NCI-H748 (cell line): ENCODE results near the gene SMIM27.

Experiments
- DNase-seq: peaks from one replicate; lab custom pipeline; 2025; ENCODE audit not compliant: unreplicated experiment; lab: John Stamatoyannopoulos, UW

SMIM27 gene

GRCh38 chr9:32554107-32554506 lies 2.0 kb downstream of the SMIM27 start:
- DNase-seq: no peak

GRCh38 chr9:32554591-32554990 lies 2.5 kb downstream of the SMIM27 start:
- DNase-seq: no peak

GRCh38 chr9:32558408-32558934 lies 6.3 kb downstream of the SMIM27 start:
- no peak for DNase-seq

- no peak for DNase-seq
Observed at GRCh38 chr9:32565967-32566366, 13.8 kb downstream of the SMIM27 start.

- DNase-seq: no peak
Observed at GRCh38 chr9:32566770-32567169, 14.6 kb downstream of the SMIM27 start.

- DNase-seq: no peak
Observed at GRCh38 chr9:32570262-32570661, 18.1 kb downstream of the SMIM27 start.

- peak; percentile 79 for DNase-seq
Observed at GRCh38 chr9:32571969-32572899, 20.1 kb downstream of the SMIM27 start.

GRCh38 chr9:32572900-32573523 lies 20.9 kb downstream of the SMIM27 start, which contains the start of gene NDUFB6:
TSS of gene NDUFB6 (minus strand) at chr9:32573159. CDS start at chr9:32573060, 99 bp downstream.
- DNase-seq: peak; percentile 96

GRCh38 chr9:32573821-32574220 lies 21.7 kb downstream of the SMIM27 start:
- no peak for DNase-seq

- DNase-seq: no peak
Observed at GRCh38 chr9:32574858-32575257, 22.7 kb downstream of the SMIM27 start.

GRCh38 chr9:32577316-32577715 lies 25.2 kb downstream of the SMIM27 start:
- DNase-seq: no peak

GRCh38 chr9:32578976-32579375 lies 26.8 kb downstream of the SMIM27 start:
- DNase-seq: no peak

- peak; percentile 55 for DNase-seq
Observed at GRCh38 chr9:32579706-32580331, 27.7 kb downstream of the SMIM27 start.

- DNase-seq: no peak
Observed at GRCh38 chr9:32580631-32581300, 28.6 kb downstream of the SMIM27 start.

GRCh38 chr9:32581512-32582143 lies 29.5 kb downstream of the SMIM27 start:
- DNase-seq: peak; percentile 67

GRCh38 chr9:32584784-32585183 lies 32.7 kb downstream of the SMIM27 start:
- DNase-seq: no peak

- DNase-seq: no peak
Observed at GRCh38 chr9:32587901-32588300, 35.8 kb downstream of the SMIM27 start.

GRCh38 chr9:32589083-32589723 lies 37.1 kb downstream of the SMIM27 start:
- DNase-seq: peak; percentile 49

- DNase-seq: no peak
Observed at GRCh38 chr9:32590476-32590875, 38.3 kb downstream of the SMIM27 start.

- DNase-seq: no peak
Observed at GRCh38 chr9:32590898-32591297, 38.8 kb downstream of the SMIM27 start.
